WI38 (cell line): ENCODE data around the gene NEK10.

Source experiments
- H3K4me3 ChIP-seq: 2 replicates; pipeline ENCODE4 v1.5.1; 2011; ENCODE audit warnings: low read depth, mild to moderate bottlenecking, control low read depth, low read length
- CTCF ChIP-seq: IDR thresholded peaks from 2 replicates; pipeline ENCODE4 v1.5.1; 2012; ENCODE audit warnings: low read depth, mild to moderate bottlenecking, control low read depth, low read length

NEK10 gene

GRCh38 chr3:27228805-27229204 is 140.4 kb downstream of the NEK10 start:
- no peak for TF ChIP-seq CTCF
- no peak overlapping the region for H3K4me3 ChIP-seq

- H3K4me3 ChIP-seq, result no peak overlapping the region
- no peak for TF ChIP-seq CTCF
Observed at GRCh38 chr3:27224197-27224596, 145.0 kb downstream of the NEK10 start.

GRCh38 chr3:27221264-27221932 is 147.8 kb downstream of the NEK10 start:
- no peak for TF ChIP-seq CTCF
- no peak overlapping the region for H3K4me3 ChIP-seq

- no peak for TF ChIP-seq CTCF
- no peak overlapping the region for H3K4me3 ChIP-seq
Observed at GRCh38 chr3:27220166-27220565, 149.0 kb downstream of the NEK10 start.

- no peak overlapping the region for H3K4me3 ChIP-seq
- TF ChIP-seq CTCF, result no peak
Observed at GRCh38 chr3:27219127-27219845, 149.9 kb downstream of the NEK10 start.

- no peak overlapping the region for H3K4me3 ChIP-seq
- TF ChIP-seq CTCF, result no peak
Observed at GRCh38 chr3:27216955-27217552, 152.1 kb downstream of the NEK10 start.

GRCh38 chr3:27216295-27216855 is 152.8 kb downstream of the NEK10 start:
- TF ChIP-seq CTCF, result no peak
- H3K4me3 ChIP-seq, result no peak overlapping the region
